Heart left ventricle (tissue), 13 donors: ENCODE measurements around the gene CDH23.

Experiments used
- POLR2A ChIP-seq, 2 donors: fragments of 450-650 bp; IDR thresholded peaks; one replicate each; pipeline ENCODE4 v1.6.1; 2017; ENCODE audit warnings: antibody characterized with exemption in 2 of 2, mild to moderate bottlenecking in 2 of 2, moderate library complexity in 2 of 2
- TF ChIP-seq, protein P1 (sequence below), 12 donors: fragments of 200-600 bp; sonication (generic) in 4 of 12; IDR thresholded peaks; one replicate each; pipeline versions ENCODE4 v1.5.0 to v1.8.0; 2018 to 2022; ENCODE audit warnings: antibody characterized with exemption in 12 of 12, mild to moderate bottlenecking in 5 of 12
- donor health status: ischemic (EF 13 %, LVEDD 7.1; RV severe dilation, severe dysfunction).
- donor health status: DM: no; HTN: yes; CAD: no.
- donor health status: DM: no; HTN: no; CAD: no.
- donor health status: ischemic (EF 25% LVEDD 6.9; RV normal size, moderate dysfunction).
- donor health status: ischemic (EF 25% LVEDD 5.7; RV mildly dilated, moderate dysfunction).
- donor health status: ischemic (EF 35%, LVEDD 5.7; RV mildly dilated, moderate dysfunction).
- donor health status: nonischemic (EF 11% LVEDD 7.7; RV severe dilation, severe dysfunction).
- donor health status: DM: yes; HTN: yes; CAD: no.
- donor health status: PGD.
- donor health status: ischemic (EF 29% LVEDD 5.4; RV normal size, mild dysfunction).
- donor health status: nonischemic (EF 23%, LVEDD 6.1; RV moderate dilation, normal function).

DNA sequence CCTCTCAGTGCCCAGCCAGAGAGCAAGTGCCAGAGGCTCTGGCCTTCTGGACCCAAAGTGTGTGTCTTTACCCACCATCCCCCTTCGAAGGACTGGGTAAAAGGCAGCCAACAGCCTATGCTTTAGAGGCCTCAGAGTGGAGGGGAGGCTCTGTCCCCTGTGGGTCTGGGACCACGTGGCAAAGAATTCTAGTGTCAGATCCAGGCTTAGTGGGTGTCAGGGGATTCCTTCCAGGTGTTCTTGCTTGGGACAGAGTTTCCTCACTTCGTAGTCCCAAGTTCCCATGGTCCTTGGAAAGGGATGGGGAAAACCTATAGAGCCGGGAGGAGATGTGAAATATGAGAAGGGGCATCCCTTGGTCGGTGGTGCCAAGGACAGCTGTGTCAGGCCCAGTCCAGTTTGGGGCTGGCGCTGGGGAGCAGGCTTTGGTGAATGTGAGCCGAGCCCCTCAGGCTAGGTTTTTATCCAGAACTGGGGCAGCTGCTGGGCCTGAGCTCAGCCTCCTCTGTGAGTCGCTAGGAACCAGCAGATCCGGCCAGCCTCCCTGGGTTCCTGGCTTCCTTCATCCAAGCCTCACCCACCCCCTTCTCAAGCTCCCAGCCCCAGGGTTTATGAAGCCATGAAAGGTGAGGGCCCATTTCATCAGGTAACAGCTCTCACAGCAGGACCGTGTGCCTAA lies 251.7 kb downstream of the CDH23 start:
- TF ChIP-seq, protein P1, sequence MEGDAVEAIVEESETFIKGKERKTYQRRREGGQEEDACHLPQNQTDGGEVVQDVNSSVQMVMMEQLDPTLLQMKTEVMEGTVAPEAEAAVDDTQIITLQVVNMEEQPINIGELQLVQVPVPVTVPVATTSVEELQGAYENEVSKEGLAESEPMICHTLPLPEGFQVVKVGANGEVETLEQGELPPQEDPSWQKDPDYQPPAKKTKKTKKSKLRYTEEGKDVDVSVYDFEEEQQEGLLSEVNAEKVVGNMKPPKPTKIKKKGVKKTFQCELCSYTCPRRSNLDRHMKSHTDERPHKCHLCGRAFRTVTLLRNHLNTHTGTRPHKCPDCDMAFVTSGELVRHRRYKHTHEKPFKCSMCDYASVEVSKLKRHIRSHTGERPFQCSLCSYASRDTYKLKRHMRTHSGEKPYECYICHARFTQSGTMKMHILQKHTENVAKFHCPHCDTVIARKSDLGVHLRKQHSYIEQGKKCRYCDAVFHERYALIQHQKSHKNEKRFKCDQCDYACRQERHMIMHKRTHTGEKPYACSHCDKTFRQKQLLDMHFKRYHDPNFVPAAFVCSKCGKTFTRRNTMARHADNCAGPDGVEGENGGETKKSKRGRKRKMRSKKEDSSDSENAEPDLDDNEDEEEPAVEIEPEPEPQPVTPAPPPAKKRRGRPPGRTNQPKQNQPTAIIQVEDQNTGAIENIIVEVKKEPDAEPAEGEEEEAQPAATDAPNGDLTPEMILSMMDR (IDR thresholded peaks at IDR 0.05): no peak
- no peak for TF ChIP-seq POLR2A (IDR thresholded peaks at IDR 0.05)
